Hematopoietic multipotent progenitor cell treated with erythropoietin and hydrocortisone succinate and interleukin-3 and kit ligand, for 15 days (in vitro differentiated cells): Measurements from ENCODE around the gene CD200.
"Not testable (repeated sequence)": the region's sequence is repeated elsewhere in the genome, so short reads cannot be mapped to it uniquely, and the experiment has no call there.

Source experiments
- DNase-seq: peaks from one replicate; pipeline ENCODE4 v3.0.0-alpha.2; 2015; ENCODE audit warnings: low spot score

Gene CD200

GRCh38 chr3:112360561-112360960 lies 27.6 kb downstream of the CD200 start:
- DNase-seq: no peak

GRCh38 chr3:112362221-112362620 lies 29.3 kb downstream of the CD200 start:
- DNase-seq: no peak

- no peak for DNase-seq
Measured at GRCh38 chr3:112364291-112364690, 31.3 kb downstream of the CD200 start.

GRCh38 chr3:112365035-112365434 lies 32.1 kb downstream of the CD200 start:
- no peak for DNase-seq

GRCh38 chr3:112365636-112366035 lies 32.7 kb downstream of the CD200 start:
- no peak for DNase-seq

GRCh38 chr3:112366522-112366921 lies 33.6 kb downstream of the CD200 start:
- DNase-seq: no peak

- DNase-seq: no peak
Measured at GRCh38 chr3:112371569-112371968, 38.6 kb downstream of the CD200 start.

GRCh38 chr3:112372396-112372795 lies 39.4 kb downstream of the CD200 start:
- DNase-seq: no peak

- no peak for DNase-seq
Measured at GRCh38 chr3:112373476-112373875, 40.5 kb downstream of the CD200 start.

GRCh38 chr3:112373924-112374323 lies 41.0 kb downstream of the CD200 start:
- no peak for DNase-seq

GRCh38 chr3:112374333-112374734 lies 41.4 kb downstream of the CD200 start:
- no peak for DNase-seq

GRCh38 chr3:112375117-112375516 lies 42.2 kb downstream of the CD200 start:
- no peak for DNase-seq

GRCh38 chr3:112376241-112376911 lies 43.4 kb downstream of the CD200 start:
- DNase-seq: no peak

GRCh38 chr3:112376992-112377391 lies 44.0 kb downstream of the CD200 start:
- no peak for DNase-seq

- DNase-seq: no peak
Measured at GRCh38 chr3:112377568-112378071, 44.7 kb downstream of the CD200 start.

- DNase-seq: not testable (repeated sequence)
Measured at GRCh38 chr3:112378347-112378746, 45.4 kb downstream of the CD200 start.

- DNase-seq: no peak
Measured at GRCh38 chr3:112379020-112379690, 46.2 kb downstream of the CD200 start.

GRCh38 chr3:112381673-112382542 lies 49.0 kb downstream of the CD200 start:
- no peak for DNase-seq

- DNase-seq: no peak
Measured at GRCh38 chr3:112382543-112383160, 49.7 kb downstream of the CD200 start.

GRCh38 chr3:112384769-112385168 lies 51.8 kb downstream of the CD200 start:
- no peak for DNase-seq

- no peak for DNase-seq
Measured at GRCh38 chr3:112388972-112389371, 56.0 kb downstream of the CD200 start.

- DNase-seq: no peak
Measured at GRCh38 chr3:112389961-112390360, 57.0 kb downstream of the CD200 start.
